Osteocyte (in vitro differentiated cells): ENCODE results near the gene TPSAB1. TPM values are rescaled to one million over a fixed set of nuclear protein-coding genes. Genes with fewer than 3 reads are reported as not detected.

Experiments
- DNase-seq: peaks from one replicate; pipeline ENCODE4 v3.0.0; 2021; ENCODE audit warnings: mixed read lengths; ENCODE audit not compliant: unreplicated experiment; ENCODE audit errors: extremely low spot score
- H3K27ac Mint-ChIP-seq: one replicate; pipeline ENCODE4 v1.8.0; 2021; ENCODE audit warnings: mild to moderate bottlenecking, mixed read lengths; ENCODE audit not compliant: unreplicated experiment
- H3K27me3 Mint-ChIP-seq: one replicate; pipeline ENCODE4 v1.8.0; 2021; ENCODE audit warnings: mixed read lengths; ENCODE audit not compliant: unreplicated experiment
- H3K36me3 Mint-ChIP-seq: one replicate; pipeline ENCODE4 v1.8.0; 2021; ENCODE audit warnings: mixed read lengths; ENCODE audit not compliant: unreplicated experiment
- H3K4me1 Mint-ChIP-seq: one replicate; pipeline ENCODE4 v1.8.0; 2021; ENCODE audit warnings: mixed read lengths; ENCODE audit not compliant: unreplicated experiment
- H3K4me3 Mint-ChIP-seq: one replicate; pipeline ENCODE4 v1.8.0; 2021; ENCODE audit warnings: mild to moderate bottlenecking, moderate library complexity, mixed read lengths; ENCODE audit not compliant: unreplicated experiment
- H3K9me3 Mint-ChIP-seq: one replicate; pipeline ENCODE4 v1.8.0; 2021; ENCODE audit warnings: mixed read lengths; ENCODE audit not compliant: unreplicated experiment
- total RNA-seq: library from RNA; stranded (reverse); gene quantifications from 2 replicates; pipeline ENCODE4 v1.2.1, GENCODE V29; 2021
- TF ChIP-seq, protein P1 (sequence below): fragments of 200-600 bp; sonication (generic); IDR thresholded peaks from 2 replicates; pipeline ENCODE4 v1.5.0; 2021; ENCODE audit warnings: antibody characterized with exemption, mild to moderate bottlenecking, moderate library complexity

Gene TPSAB1
- total RNA-seq, 1 donor from 2014 or later, result not detected

DNA sequence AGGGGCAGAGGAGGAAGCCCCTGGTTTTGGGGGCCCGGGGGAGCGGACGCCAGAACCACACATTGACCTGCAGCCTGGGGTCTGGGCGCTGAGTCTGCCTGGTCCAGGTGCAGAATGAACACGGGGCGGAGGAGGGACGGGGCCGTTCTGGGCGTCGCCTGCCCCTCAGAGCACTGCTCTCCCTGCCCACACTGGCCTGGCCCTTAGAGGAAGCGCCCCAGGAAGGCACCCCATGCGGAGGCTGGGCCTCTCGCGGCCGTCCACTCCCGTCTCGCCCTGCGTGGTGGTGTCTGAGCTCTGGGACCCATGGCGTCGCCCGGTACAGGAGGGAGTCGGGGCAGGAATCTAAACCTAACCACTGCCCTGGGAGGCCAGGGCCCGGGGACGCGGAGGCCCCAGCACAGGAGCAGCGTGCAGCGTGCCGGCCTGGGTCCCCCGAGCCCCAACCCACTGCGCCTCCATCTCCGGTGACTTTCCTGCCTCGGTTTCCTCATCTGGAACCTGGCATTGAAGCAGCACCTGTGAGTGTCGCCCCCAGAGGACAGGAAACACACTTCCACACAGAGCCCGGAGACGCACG lies 19.7 kb downstream of the TPSAB1 start:
- Mint-ChIP-seq H3K27ac (no peak overlapping the region), H3K4me3 (no peak overlapping the region), H3K9me3 (no peaks in the 10 kb centered on the region), H3K36me3 (no peaks in the 10 kb centered on the region), H3K4me1 (peaks cover 3% of the 10 kb centered on the region), H3K27me3 (peaks cover 11% of the 10 kb centered on the region)
- TF ChIP-seq, protein P1, sequence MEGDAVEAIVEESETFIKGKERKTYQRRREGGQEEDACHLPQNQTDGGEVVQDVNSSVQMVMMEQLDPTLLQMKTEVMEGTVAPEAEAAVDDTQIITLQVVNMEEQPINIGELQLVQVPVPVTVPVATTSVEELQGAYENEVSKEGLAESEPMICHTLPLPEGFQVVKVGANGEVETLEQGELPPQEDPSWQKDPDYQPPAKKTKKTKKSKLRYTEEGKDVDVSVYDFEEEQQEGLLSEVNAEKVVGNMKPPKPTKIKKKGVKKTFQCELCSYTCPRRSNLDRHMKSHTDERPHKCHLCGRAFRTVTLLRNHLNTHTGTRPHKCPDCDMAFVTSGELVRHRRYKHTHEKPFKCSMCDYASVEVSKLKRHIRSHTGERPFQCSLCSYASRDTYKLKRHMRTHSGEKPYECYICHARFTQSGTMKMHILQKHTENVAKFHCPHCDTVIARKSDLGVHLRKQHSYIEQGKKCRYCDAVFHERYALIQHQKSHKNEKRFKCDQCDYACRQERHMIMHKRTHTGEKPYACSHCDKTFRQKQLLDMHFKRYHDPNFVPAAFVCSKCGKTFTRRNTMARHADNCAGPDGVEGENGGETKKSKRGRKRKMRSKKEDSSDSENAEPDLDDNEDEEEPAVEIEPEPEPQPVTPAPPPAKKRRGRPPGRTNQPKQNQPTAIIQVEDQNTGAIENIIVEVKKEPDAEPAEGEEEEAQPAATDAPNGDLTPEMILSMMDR, result no peak
- no peak for DNase-seq

DNA sequence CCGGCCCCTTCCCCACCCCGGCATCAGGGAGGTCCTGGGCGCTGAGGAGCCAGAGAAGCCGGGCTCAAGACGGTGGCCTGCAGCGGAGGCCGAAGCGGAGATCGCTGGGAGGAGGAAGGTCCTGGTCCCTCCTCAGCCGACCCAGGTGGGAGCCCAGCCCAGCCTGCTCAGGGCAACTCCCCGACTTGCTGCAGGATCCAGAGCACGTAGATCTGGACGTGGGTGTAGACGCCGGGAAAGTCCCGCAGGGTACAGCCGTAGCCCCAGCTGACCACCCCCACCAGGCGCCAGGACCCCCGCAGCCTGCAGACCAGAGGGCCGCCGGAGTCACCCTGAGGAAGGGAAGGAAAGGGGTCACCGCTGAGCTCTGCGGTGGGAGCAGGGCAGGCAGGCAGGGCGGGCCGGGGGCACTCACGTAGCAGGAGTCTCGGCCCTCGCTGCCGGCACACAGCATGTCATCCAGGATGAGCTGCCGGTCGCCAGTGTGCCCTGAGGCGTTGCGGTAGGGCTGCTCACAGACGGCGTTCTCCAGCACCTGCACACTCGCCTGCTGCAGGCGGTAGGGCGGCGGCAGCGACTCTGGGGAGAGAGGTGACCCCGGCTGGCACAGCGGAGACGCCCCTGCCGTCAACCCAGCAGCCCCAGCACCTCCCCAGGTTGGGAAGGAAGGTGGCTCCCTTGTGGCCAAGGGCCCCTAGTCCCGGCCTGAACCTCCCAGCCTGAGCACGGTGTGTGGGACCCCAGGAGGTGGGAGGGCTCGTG lies 20.8 kb downstream of the TPSAB1 start:
- DNase-seq, result no peak
- Mint-ChIP-seq H3K4me3 (no peak overlapping the region), H3K27me3 (peaks cover 14% of the 10 kb centered on the region), H3K4me1 (peaks cover 3% of the 10 kb centered on the region), H3K36me3 (no peaks in the 10 kb centered on the region), H3K27ac (no peak overlapping the region), H3K9me3 (no peaks in the 10 kb centered on the region)
- TF ChIP-seq, protein P1, result no peak

DNA sequence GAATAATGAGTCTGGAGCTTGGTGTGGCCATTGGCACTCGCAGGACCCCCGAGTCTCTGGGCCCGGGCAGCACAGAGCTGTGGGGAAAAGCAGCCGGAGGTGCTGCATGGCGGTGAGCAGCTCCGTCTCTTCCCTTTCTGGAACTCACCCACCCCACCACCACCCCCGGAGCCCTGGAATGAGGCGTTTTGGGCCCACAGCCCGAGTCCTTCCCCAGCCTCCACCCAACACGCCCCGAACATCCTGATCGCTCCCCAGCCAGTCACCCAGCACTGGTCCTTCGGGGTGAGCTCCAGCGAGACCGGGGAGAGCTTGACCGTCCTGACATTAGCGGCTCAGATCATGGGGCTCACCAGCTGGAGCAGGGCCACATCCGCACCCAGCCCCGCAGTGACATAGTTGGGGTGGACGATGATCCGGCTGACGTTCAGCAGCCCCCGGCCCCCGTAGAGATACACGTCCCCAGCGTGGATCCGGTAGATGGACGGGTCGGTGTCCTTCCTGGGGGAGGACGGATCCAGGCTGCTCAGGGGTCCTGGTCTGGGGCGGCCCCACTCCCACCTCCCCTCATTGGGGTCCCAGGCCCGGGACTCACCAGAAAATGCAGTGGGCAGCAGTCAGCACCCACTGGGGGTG lies 21.8 kb downstream of the TPSAB1 start:
- no peak for DNase-seq
- Mint-ChIP-seq H3K9me3 (no peaks in the 10 kb centered on the region), H3K4me3 (no peak overlapping the region), H3K27ac (no peak overlapping the region), H3K36me3 (no peaks in the 10 kb centered on the region), H3K4me1 (peaks cover 3% of the 10 kb centered on the region), H3K27me3 (peaks cover 14% of the 10 kb centered on the region)
- TF ChIP-seq, protein P1, result no peak

DNA sequence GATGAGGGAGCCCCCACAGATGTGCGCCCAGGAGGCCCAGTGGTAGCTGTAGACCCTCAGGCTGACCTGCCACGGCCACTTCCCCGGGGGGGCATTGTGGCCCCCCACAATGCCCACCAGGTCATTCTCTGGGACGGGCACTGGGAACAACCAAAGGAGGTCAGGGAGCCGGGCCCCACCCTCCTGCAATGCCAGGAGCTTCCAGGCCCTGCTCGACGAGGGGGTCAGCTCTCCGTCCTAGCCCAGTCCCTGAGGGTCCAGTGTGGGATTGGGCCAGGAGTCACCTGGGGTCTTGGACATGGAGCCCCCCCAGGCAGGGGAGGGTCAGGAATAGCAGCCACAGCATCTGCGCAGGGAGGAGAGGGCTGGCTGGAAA lies 22.3 kb downstream of the TPSAB1 start:
- TF ChIP-seq, protein P1, result no peak
- no peak overlapping the region for H3K4me3 Mint-ChIP-seq
- peaks cover 3% of the 10 kb centered on the region for H3K4me1 Mint-ChIP-seq
- no peak for DNase-seq
- H3K27me3 Mint-ChIP-seq, result peaks cover 14% of the 10 kb centered on the region
- H3K27ac Mint-ChIP-seq, result no peak overlapping the region
- H3K36me3 Mint-ChIP-seq, result no peaks in the 10 kb centered on the region
- no peaks in the 10 kb centered on the region for H3K9me3 Mint-ChIP-seq
